ES-I3 (cell line): ENCODE data around the gene WEE1.
A peak's percentile ranks its signal among the peaks of the same experiment; 100 is the strongest.

Source experiments
- H3K36me3 ChIP-seq: 2 replicates; pipeline ENCODE4 v1.6.1; 2013; ENCODE audit warnings: mild to moderate bottlenecking, low read length, control low read depth, moderate library complexity; ENCODE audit not compliant: insufficient read depth
- H3K4me1 ChIP-seq: 2 replicates; pipeline ENCODE4 v1.6.1; 2013; ENCODE audit warnings: mild to moderate bottlenecking, control low read depth, low read length; ENCODE audit not compliant: insufficient read depth
- H3K9ac ChIP-seq: 2 replicates; pipeline ENCODE4 v1.6.1; 2013; ENCODE audit warnings: low read depth, mild to moderate bottlenecking, low read length, moderate library complexity
- H3K9me3 ChIP-seq: 2 replicates; pipeline ENCODE4 v1.6.1; 2013; ENCODE audit warnings: mild to moderate bottlenecking, low read length, moderate library complexity; ENCODE audit not compliant: control insufficient read depth, insufficient read depth

WEE1 gene

GRCh38 chr11:9573052-9573774 is at the start of gene WEE1:
WEE1 (plus strand) TSS chr11:9573670; CDS start chr11:9573934, 264 bp downstream.
- H3K9me3 ChIP-seq: no peaks in the 10 kb centered on the region
- H3K4me1 ChIP-seq: peaks cover 25% of the 10 kb centered on the region
- peaks cover 19% of the 10 kb centered on the region for H3K36me3 ChIP-seq
- peak within 1 kb of the TSS; percentile 66 for H3K9ac ChIP-seq

GRCh38 chr11:9524001-9524400 is 49.5 kb upstream of the WEE1 start:
- Histone ChIP-seq H3K4me1 (no peaks in the 10 kb centered on the region; the same call in 1 of the 2 replicates), H3K9ac (no peak overlapping the region), H3K36me3 (no peaks in the 10 kb centered on the region), H3K9me3 (no peaks in the 10 kb centered on the region)

- Histone ChIP-seq H3K36me3 (no peaks in the 10 kb centered on the region), H3K9me3 (no peaks in the 10 kb centered on the region), H3K4me1 (peaks cover 6% of the 10 kb centered on the region; the same call in 1 of the 2 replicates), H3K9ac (no peak overlapping the region)
Observed at GRCh38 chr11:9525116-9525515, 48.4 kb upstream of the WEE1 start.

- no peaks in the 10 kb centered on the region for H3K9me3 ChIP-seq
- H3K4me1 ChIP-seq: peaks cover 8% of the 10 kb centered on the region; the same call in 1 of the 2 replicates
- H3K9ac ChIP-seq: no peak overlapping the region
- H3K36me3 ChIP-seq: no peaks in the 10 kb centered on the region
Observed at GRCh38 chr11:9527481-9528135, 45.9 kb upstream of the WEE1 start.

- H3K9me3 ChIP-seq: no peaks in the 10 kb centered on the region
- H3K4me1 ChIP-seq: peaks cover 8% of the 10 kb centered on the region; the same call in 1 of the 2 replicates
- H3K36me3 ChIP-seq: no peaks in the 10 kb centered on the region
- no peak overlapping the region for H3K9ac ChIP-seq
Observed at GRCh38 chr11:9528136-9528501, 45.4 kb upstream of the WEE1 start.

GRCh38 chr11:9528573-9529333 is 44.7 kb upstream of the WEE1 start:
- peaks cover 12% of the 10 kb centered on the region for H3K4me1 ChIP-seq
- H3K9ac ChIP-seq: no peak overlapping the region
- no peaks in the 10 kb centered on the region for H3K36me3 ChIP-seq
- H3K9me3 ChIP-seq: no peaks in the 10 kb centered on the region

- no peaks in the 10 kb centered on the region for H3K36me3 ChIP-seq
- no peak overlapping the region for H3K9ac ChIP-seq
- peaks cover 15% of the 10 kb centered on the region for H3K4me1 ChIP-seq
- no peaks in the 10 kb centered on the region for H3K9me3 ChIP-seq
Observed at GRCh38 chr11:9529334-9529650, 44.2 kb upstream of the WEE1 start.

- peaks cover 20% of the 10 kb centered on the region for H3K4me1 ChIP-seq
Observed at GRCh38 chr11:9530020-9530621, 43.3 kb upstream of the WEE1 start.

GRCh38 chr11:9530901-9531625 is 42.4 kb upstream of the WEE1 start:
- Histone ChIP-seq H3K9me3 (no peaks in the 10 kb centered on the region), H3K4me1 (peaks cover 22% of the 10 kb centered on the region), H3K9ac (no peak overlapping the region), H3K36me3 (no peaks in the 10 kb centered on the region)

More at GRCh38 chr11:9530020-9530621, 43.3 kb upstream of the WEE1 start:
- Histone ChIP-seq H3K9me3 (no peaks in the 10 kb centered on the region), H3K9ac (no peak overlapping the region), H3K36me3 (no peaks in the 10 kb centered on the region)

GRCh38 chr11:9533058-9533457 is 40.4 kb upstream of the WEE1 start:
- no peaks in the 10 kb centered on the region for H3K9me3 ChIP-seq
- H3K36me3 ChIP-seq: no peaks in the 10 kb centered on the region
- H3K4me1 ChIP-seq: peaks cover 22% of the 10 kb centered on the region
- H3K9ac ChIP-seq: no peak overlapping the region

GRCh38 chr11:9533736-9534473 is 39.6 kb upstream of the WEE1 start:
- no peaks in the 10 kb centered on the region for H3K9me3 ChIP-seq
- H3K9ac ChIP-seq: no peak overlapping the region
- H3K36me3 ChIP-seq: no peaks in the 10 kb centered on the region
- H3K4me1 ChIP-seq: peaks cover 22% of the 10 kb centered on the region

GRCh38 chr11:9535189-9535781 is 38.2 kb upstream of the WEE1 start:
- H3K4me1 ChIP-seq: peaks cover 14% of the 10 kb centered on the region
- H3K36me3 ChIP-seq: no peaks in the 10 kb centered on the region
- H3K9me3 ChIP-seq: no peaks in the 10 kb centered on the region
- 0 out of 2 replicates have a peak overlapping the region, but pooled peaks have one; percentile 11 for H3K9ac ChIP-seq

- Histone ChIP-seq H3K9ac (no peak overlapping the region), H3K9me3 (no peaks in the 10 kb centered on the region), H3K4me1 (peaks cover 11% of the 10 kb centered on the region), H3K36me3 (no peaks in the 10 kb centered on the region)
Observed at GRCh38 chr11:9538548-9538947, 34.9 kb upstream of the WEE1 start.
